Stimulated activated CD4-positive, alpha-beta T cell treated with anti-CD3 and anti-CD28 coated beads, Interleukin-15, amount 100 ng/mL, for 1 hour (primary cell): ENCODE results near the gene GTF2B.
"Not testable (repeated sequence)": the region's sequence is repeated elsewhere in the genome, so short reads cannot be mapped to it uniquely, and the experiment has no call there.

Experiments used
- DNase-seq, 2 donors: peaks; one replicate each; pipeline ENCODE4 v3.0.0-alpha.2; 2020; ENCODE audit warnings: low read depth in 1 of 2, low spot score in 1 of 2

The GTF2B gene, protein sequence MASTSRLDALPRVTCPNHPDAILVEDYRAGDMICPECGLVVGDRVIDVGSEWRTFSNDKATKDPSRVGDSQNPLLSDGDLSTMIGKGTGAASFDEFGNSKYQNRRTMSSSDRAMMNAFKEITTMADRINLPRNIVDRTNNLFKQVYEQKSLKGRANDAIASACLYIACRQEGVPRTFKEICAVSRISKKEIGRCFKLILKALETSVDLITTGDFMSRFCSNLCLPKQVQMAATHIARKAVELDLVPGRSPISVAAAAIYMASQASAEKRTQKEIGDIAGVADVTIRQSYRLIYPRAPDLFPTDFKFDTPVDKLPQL

DNA sequence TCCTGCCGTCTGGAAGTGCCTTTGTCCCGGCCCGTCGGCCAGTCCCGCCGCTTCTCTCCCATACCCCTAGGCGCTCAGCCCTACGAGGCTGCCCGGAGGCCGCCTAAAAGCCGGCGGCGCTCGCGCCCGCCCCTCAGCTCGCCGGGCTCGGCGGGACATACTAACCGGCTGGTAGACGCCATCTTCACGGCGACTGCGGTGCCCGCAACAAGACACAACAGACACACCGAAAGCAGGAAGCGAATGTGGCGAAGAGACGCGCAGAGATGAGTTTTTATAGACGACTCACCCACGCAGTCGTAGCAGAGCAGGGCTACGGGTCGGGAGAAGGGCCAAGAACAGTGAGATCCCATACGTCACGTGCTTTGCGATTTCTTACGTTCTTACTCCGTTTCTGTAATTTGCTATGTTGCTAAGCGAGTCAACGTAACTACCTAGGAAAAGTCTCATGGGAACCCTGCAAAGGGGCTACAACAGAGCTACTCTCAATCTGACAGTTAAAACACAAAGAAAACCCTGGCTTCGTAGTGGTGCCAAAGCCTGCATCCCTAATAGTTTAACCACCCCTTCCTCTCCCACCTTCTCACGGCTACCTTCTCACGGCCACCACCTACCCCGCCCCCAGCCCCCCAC lies at the start of gene GTF2B:
TSS of gene GTF2B (minus strand) at position 250 of the 633 bp plus-strand sequence. CDS start at position 182, 68 bp downstream.
- peak; percentile 80 to 84 for DNase-seq

DNA sequence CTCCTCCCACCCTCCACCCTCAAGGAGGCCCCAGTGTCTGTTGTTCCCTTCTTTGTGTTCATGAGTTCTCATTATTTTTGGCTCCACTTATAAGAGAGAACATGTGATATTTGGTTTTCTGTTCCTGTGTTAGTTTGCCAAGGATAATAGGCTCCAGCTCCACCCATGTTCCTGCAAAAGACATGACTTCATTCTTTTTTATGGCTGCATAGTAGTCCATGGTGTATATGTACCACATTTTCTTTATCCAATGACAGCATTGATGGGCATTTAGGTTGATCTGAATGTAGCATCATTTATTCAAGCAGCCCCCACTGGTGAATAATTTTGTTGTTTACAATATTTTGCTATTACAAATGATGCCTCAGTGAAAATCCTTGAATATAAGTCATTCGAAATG lies 47.2 kb upstream of the GTF2B start:
- not testable (repeated sequence) for DNase-seq

DNA sequence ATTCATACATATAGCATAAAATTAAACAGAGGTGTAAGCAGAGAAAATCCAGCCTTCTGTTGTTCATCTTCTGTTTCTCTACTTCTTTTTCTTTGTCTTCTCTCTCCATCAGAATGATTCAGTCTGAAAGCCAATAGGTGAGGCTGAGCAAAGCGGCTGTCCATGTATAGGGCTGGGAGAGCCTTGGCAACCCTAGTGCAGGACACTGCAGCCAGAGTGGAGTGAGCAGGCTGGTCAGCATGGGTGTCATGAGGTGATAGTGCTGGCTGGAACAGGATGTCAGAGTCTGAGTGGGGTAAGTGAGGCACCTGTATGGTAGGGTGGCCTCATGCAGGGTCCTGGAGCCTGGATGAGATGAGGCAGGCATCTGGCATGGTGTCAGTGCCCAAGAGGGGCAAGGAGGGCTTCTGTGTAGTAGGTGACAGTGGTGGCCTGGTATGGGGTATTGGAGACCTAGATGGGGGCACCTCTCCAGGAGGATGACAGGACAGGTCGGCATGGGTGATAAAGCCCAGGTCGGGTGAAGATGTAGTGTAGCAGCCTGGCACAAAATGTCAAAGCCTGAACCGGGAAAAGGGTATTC lies 45.5 kb upstream of the GTF2B start:
- DNase-seq, result no peak

DNA sequence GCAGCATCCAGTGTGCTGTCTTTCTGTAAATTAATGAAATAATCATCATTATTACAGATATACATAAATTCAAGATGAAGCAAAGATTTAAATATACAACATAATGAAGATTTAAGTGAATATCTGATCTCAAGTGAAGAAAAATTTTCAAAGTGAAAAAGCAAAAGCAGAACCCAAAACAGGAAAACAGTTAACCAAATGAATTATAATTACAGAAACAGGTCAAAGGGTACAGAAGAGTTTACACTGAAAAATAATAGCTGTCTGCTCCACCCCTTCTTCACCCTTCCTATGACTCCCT lies 44.8 kb upstream of the GTF2B start:
- DNase-seq, result no peak

DNA sequence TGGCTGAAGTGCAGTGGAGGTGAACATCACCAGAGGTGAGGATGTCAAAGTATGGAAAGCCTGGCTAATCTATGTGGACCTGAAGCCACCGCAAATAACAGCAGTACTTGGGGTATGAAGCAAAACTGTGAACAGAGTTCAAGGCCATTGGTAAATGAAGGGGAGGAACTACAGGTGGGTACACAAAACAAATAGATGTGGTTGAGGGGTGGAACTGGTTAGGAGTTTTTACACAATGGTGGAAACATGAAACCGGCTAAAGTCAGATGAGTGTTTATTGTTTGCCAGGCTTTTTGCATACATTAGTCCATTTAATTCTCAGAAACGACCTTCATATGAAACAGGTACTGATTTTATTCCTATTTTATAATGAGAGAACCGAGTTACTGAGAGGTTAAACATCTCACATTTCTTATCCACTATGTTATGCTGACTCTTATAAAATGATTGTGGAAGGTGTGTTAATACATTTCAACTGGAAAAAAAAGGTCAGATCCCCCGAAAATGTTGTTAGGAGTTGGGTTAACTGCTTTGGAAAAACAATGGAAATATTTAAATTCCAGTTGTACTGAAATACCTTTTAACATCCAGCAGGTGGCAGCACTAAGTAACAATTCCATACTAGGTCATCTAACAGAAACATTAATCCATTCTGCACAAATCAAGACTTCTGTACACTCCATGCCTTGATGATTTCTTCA lies 44.3 kb upstream of the GTF2B start:
- DNase-seq, result no peak

DNA sequence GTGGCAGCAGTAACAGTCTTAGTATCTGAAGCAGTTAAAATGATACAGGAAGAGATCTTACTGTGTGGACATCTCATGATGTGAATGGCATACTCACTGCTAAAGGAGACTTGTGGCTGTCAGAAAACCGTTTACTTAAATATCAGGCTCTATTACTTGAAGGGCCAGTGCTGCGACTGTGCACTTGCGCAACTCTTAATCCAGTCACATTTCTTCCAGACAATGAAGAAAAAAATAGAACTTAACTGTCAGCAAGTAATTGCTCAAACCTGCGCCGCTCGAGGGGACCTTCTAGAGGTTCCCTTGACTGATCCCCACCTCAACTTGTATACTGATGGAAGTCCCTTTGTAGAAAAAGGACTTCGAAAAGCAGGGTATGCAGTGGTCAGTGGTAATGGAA lies 38.8 kb upstream of the GTF2B start:
- DNase-seq, result not testable (repeated sequence)

DNA sequence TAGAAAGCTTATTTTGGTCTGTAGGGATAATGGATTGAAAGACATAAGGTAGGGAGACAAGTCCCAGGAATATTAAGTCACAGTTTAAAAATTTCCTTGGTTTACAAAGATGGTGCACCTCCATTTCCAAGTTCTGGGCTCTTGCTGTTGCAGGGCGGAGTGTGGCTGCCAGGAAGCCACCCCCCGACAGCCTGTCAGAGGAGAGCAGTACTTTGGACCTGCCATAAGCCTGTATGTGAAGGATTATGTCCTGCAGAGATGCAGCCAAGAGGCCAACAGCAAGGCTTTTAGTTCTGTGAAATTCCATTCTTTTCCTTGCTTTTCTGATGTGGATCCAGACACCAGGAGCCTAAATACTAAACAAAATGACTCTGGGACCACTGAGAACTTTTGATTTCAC lies 31.9 kb upstream of the GTF2B start:
- no peak for DNase-seq

DNA sequence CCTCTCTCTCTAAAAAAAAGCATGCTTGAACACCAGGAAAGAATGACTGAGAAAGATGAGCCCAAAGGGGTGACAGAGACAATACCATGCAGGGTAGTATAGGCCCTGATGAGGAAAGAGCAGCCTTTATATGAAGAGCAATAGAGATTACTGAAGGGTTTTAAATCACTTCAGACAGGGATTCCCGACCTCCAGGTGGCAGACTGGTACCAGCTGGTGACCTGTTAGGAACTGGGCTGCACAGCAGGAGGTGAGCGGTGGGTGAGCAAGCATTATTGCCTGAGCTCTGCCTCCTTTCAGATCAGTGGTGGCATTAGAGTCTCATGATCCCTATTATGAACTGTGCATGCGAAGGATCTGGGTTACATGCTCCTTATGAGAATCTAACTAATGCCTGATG lies 30.8 kb upstream of the GTF2B start:
- no peak for DNase-seq

DNA sequence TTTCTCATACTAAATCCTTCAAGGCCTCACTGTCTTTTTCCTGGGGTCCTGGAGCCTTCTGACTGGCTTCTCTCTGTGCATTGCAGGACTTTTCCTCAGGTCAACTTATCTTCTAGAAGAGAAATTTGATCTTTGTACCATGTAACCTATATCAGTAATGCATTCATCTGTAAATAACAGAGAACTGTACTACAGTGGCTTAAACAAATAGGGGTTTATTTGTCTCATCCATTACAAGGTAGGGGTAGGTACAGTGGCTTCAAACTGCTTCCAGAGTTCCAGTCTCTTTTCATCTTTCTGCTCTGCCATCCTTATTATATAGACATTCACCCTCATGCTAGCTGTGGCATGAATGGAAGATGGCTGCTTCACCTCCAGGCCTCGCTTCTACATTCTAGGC lies 29.5 kb upstream of the GTF2B start:
- no peak for DNase-seq

DNA sequence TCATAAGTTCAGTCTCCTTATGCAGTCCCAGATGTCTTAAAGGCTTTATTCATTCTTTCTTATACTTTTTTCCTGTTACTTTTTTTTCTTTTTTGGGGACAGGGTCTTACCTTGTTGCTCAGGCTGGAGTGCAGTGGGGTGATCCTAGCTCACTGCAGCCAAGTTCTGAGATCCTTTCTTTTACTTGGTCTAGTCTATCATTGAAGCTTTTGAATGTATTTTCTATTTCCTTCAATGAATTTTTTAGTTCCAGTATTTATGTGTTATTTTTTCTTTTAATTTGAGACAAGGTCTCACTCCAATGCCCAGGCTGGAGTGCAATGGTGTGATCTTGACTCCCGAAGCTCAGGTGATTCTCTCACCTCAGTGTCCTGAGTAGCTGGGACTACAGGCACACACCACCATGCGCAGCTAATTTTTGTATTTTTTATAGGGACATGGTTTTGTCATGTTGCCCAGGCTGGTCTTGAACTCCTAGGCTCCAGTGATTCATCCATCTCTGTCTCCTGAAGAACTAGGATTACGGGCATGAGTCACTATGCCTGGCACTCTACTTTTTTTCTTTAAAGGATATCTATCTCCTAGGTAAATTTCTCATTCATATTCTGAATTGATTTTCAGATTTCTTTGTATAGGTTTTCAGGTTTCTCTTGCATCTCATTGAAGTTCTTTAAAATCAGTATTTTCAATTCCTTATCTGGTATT lies 26.1 kb upstream of the GTF2B start:
- no peak for DNase-seq

DNA sequence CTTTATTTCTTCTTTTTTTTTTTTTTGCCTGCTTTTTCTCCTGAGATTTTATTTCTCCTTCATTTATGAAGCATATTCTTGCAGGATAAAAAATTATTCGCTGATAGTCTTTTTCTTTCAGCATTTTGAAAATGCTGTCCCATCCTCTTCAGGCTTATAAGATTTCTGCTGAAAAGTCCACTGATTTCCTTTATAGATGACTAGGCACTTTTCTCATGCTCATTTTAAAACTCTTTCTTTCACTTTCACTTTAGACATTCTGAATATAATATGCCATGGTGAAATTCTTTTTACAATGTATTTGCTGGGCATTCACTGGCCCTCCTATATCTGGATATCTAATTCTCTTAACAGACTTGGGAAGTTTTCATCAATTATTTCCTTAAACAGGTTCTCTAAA lies 25.5 kb upstream of the GTF2B start:
- DNase-seq, result no peak

DNA sequence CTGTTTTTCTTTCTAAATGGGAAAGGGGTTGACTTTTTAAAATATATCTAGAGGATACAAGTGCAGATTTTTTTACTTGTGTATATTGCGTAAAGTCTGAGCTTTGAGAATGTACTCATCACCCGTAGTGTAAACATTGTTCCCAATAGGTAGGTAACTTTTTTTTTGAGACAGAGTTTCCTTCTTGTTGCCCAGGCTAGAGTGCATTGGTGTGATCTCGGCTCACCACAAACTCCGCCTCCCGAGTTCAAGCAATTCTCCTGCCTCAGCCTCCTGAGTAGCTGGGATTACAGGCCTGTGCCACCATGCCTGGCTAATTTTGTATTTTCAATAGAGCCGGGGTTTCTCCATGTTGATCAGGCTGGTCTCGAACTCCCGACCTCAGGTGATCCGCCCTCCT lies 20.4 kb upstream of the GTF2B start:
- DNase-seq, result not testable (repeated sequence)

DNA sequence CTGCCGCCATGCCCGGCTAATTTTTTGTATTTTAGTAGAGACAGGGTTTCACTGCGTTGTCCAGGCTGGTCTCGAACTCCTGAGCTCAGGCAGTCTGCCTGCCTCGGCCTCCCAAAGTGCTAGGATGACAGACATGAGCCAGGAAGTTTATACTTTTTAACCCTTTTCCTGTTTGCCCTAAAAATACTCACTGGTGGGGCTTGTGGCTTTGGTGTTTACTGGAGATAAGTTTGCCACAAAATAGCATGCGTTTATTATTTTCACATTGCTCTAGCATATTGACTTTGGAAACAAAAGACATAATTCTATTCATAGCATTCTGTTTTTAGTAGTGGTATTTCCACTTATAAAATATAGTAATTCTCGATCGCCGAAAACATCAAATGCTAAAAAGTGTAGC lies 19.8 kb upstream of the GTF2B start:
- DNase-seq, result no peak

DNA sequence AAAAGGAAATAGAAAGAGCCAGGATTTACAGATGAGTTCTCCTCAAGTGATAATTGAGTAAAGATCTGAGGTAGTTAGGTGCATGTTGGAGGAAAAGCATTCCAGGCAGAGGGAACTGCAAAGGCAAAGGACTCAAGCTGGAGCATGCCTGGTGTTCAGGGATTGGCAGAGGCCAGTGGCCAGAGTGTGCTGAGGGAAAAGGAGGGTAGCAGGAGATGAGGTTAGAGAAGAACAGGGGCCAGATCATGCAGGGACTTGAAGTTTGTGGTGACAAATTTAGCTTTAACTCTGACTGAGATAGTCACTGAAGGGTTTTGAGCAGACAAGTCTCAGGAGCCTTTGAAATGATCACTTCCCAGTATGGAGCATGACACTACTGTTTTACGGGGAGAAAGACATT lies 19.0 kb upstream of the GTF2B start:
- DNase-seq, result no peak

DNA sequence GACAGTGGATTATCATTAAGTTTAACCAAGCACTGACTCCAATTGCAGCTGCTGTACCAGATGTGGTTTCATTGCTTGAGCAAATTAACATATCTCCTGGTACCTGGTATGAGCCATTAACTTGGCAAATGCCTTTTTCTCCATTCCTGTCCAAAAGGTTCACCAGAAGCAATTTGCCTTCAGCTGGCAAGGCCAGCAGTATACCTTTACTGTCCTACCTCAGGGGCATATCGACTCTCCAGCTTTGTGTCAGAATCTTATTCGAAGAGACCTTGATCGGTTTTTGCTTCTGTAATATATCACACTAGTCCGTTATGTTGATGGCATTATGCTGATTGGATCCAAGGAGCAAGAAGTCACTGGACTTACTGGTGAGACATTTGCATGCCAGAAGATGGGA lies 9.5 kb upstream of the GTF2B start:
- no peak for DNase-seq

DNA sequence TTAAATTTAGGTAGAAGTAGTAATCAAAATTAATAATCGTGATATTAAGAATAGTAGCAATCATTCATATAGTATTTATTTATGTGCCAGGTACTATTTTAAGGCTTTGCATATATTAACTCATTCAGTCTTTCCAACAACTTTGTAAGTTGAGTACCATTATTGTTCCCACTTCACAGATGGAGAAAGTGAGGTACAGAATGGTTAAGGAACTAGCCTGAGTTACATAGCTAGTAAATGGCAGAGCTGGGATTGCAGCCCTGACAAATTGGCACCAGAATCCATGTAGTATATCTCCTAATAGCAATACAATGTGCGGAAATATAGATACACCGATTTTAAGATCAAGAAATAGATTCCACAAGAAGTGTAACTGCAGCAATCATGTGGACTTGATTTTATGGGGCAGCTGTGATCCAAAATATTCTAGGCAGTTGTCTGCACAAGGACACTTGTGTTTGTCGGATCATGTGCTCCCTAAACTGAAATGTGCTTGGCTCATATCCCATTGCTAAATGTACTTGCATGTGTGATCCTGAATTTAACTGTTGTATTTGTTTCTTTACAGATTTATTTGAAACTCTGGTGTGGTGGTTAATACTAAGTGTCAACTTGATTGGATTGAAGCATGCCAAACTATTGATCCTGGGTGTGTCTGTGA lies 5.8 kb upstream of the GTF2B start:
- no peak for DNase-seq

DNA sequence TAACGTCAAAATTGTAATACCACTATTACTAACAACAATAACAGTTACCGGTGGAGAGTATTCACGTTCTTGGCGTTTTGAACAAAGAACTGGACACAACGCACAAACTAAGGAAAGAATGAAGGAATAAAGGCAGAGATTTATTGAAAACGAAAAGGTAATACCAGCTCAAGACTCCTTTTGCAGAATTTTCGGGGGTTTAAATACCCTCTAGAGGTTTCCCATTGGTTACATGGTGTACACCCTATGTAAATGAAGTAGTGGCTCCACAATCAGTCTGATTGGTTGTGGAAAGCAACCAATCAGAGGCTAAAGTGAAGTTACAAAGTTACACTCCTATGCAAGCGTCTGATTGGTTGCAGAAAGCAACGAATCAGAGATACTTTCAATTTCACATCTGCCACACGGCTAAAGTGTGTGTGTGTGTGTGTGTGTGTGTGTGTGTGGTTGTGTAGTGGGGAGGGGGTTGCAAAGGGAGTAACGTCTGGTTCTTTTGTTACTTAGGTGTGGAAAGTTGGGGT lies 1.1 kb upstream of the GTF2B start:
- DNase-seq, result no peak

DNA sequence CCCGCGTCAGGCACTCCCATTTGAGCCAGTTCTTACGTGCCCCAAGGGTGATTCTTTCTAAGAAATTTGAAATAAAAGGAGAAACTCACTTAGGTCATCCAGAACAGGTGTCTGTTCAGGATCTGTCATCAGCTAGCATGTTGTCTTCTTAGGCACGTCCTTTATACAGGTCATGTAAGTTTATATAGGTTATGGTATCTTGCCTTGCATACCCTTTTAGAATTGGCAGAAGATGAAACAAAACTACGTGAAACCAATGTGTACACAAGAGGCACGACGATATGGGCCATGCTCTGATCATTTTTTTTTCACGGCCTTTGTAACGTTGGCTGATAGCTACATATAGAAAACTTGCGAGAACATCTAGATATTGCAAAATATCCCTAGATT lies 579 bp upstream of the GTF2B start:
- DNase-seq, result no peak

DNA sequence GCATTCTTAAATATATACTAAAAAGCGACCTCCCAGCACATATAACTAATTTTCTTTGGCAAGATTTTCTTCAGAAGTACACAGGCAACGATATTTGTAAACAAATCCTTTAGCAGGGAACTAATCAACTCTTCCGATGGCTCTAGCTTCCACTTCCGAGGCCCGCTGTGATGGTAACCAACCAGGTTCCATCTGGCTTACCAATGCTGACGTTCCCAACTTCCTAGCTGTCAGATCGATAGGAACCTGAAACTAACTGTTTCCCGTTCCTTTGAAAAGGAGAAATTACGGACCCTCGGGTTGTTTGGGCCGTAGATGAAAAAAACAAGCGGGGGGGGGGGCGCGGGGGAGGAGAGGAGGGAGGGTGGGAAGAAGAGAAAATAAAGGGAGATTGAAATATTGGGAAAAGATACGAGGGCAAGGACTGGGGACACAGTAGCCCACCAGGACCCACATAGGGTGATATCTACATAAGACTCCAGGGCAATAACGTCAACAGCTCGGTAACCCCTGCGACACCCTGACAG lies 513 bp downstream of the GTF2B start:
- no peak for DNase-seq

DNA sequence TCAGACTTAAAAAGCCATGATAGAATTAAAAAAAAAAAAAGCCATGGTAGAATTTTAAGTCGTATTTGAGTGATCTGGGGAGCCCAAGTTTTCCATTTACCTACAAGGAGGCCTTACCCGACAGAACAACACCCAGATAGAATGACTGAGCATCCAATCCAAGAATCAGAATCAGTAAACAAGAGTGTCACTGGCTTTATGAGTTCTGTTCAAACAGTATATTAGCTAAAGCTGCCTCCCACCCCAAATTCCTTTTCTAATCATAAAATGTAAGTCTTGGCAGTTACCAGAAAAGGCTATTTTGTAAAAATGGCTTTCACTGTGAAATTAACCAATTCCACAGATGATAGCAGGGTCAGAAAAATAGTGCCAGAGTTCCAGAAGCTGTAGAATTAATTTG lies 1.2 kb downstream of the GTF2B start:
- no peak for DNase-seq

DNA sequence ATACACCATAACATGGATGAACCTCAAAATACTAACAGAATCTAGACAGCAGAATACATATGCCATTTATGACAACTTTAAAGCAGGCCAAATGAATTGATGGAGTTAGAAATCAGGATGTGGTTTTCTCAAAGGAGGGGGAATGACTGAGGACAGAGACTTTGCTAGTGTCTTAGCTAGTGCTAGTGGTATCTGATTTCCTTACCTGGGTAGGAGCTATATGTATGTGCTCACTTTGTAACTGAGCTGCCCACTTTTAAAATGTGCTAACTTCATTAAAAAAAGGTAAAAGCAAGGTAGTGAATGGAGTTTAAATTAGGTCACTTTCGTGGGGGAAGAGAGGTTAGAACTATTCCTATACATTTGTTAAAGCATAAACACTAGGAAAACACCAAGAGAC lies 2.6 kb downstream of the GTF2B start:
- DNase-seq, result no peak
